Hematopoietic multipotent progenitor cell treated with erythropoietin and hydrocortisone succinate and interleukin-3 and kit ligand, for 17 days (in vitro differentiated cells): ENCODE measurements around the gene WDR91.
"Not testable (repeated sequence)": the region's sequence is repeated elsewhere in the genome, so short reads cannot be mapped to it uniquely, and the experiment has no call there.

Source experiments
- DNase-seq: peaks from one replicate; pipeline ENCODE4 v3.0.0-alpha.2; 2015; ENCODE audit warnings: low spot score

WDR91 gene

GRCh38 chr7:135233570-135233969 lies 22.2 kb upstream of the WDR91 start, which contains the start of gene STRA8:
TSS of gene STRA8 (plus strand) at chr7:135233838. CDS start at chr7:135240525, 6,687 bp downstream.
- no peak for DNase-seq

GRCh38 chr7:135232720-135233119 lies 21.4 kb upstream of the WDR91 start:
- peak; percentile 20 for DNase-seq

- DNase-seq, result no peak
Observed at GRCh38 chr7:135232087-135232486, 20.8 kb upstream of the WDR91 start.

- DNase-seq, result no peak
Observed at GRCh38 chr7:135231686-135232085, 20.4 kb upstream of the WDR91 start.

- DNase-seq, result no peak
Observed at GRCh38 chr7:135224027-135224426, 12.7 kb upstream of the WDR91 start.

GRCh38 chr7:135217645-135218509 lies 6.6 kb upstream of the WDR91 start:
- DNase-seq, result no peak

- no peak for DNase-seq
Observed at GRCh38 chr7:135215698-135216097, 4.4 kb upstream of the WDR91 start.

- DNase-seq, result no peak
Observed at GRCh38 chr7:135215180-135215579, 3.9 kb upstream of the WDR91 start.

GRCh38 chr7:135213831-135214230 lies 2.5 kb upstream of the WDR91 start:
- no peak for DNase-seq

GRCh38 chr7:135211946-135212685 lies 790 bp upstream of the WDR91 start:
- DNase-seq, result not testable (repeated sequence)

- DNase-seq, result no peak
Observed at GRCh38 chr7:135210888-135211178, 493 bp downstream of the WDR91 start.

GRCh38 chr7:135209225-135209834 lies 2.0 kb downstream of the WDR91 start:
- no peak for DNase-seq

GRCh38 chr7:135208102-135208793 lies 3.1 kb downstream of the WDR91 start:
- DNase-seq, result peak; percentile 29

GRCh38 chr7:135207406-135208101 lies 3.8 kb downstream of the WDR91 start:
- DNase-seq, result peak; percentile 58

GRCh38 chr7:135206941-135207391 lies 4.4 kb downstream of the WDR91 start:
- DNase-seq, result no peak

GRCh38 chr7:135205850-135206249 lies 5.5 kb downstream of the WDR91 start:
- no peak for DNase-seq

- DNase-seq, result no peak
Observed at GRCh38 chr7:135204876-135205275, 6.5 kb downstream of the WDR91 start.

- DNase-seq, result no peak
Observed at GRCh38 chr7:135204341-135204749, 7.0 kb downstream of the WDR91 start.

- no peak for DNase-seq
Observed at GRCh38 chr7:135201350-135201749, 10.0 kb downstream of the WDR91 start.

GRCh38 chr7:135200821-135201331 lies 10.4 kb downstream of the WDR91 start:
- DNase-seq, result no peak

GRCh38 chr7:135199439-135199838 lies 11.9 kb downstream of the WDR91 start:
- no peak for DNase-seq
